HG03175 (cell line): Measurements from ENCODE around the gene THUMPD2.
A peak's percentile ranks its signal among the peaks of the same experiment; 100 is the strongest.

Experiments
- ATAC-seq: cut with Tn5 transposase; IDR thresholded peaks from one replicate; pipeline ENCODE4 v1.9.1; 2021; ENCODE audit warnings: mild to moderate bottlenecking, moderate library complexity; ENCODE audit not compliant: unreplicated experiment

The THUMPD2 gene

GRCh38 chr2:39757156-39757555, 21.9 kb downstream of the THUMPD2 start:
- no peak for ATAC-seq

- no peak for ATAC-seq
These were observed 23.6 kb downstream of the THUMPD2 start for GRCh38 chr2:39755466-39755865.

GRCh38 chr2:39743269-39743776, 35.7 kb downstream of the THUMPD2 start:
- no peak for ATAC-seq

- no peak for ATAC-seq
These were observed 37.2 kb downstream of the THUMPD2 start for GRCh38 chr2:39741871-39742270.

- ATAC-seq = no peak
These were observed 39.7 kb downstream of the THUMPD2 start for GRCh38 chr2:39739386-39739785.

GRCh38 chr2:39738936-39739335, 40.1 kb downstream of the THUMPD2 start:
- ATAC-seq = no peak

- no peak for ATAC-seq
These were observed 41.4 kb downstream of the THUMPD2 start for GRCh38 chr2:39737661-39738060.

- ATAC-seq = no peak
These were observed 42.4 kb downstream of the THUMPD2 start for GRCh38 chr2:39736640-39737039.

- no peak for ATAC-seq
These were observed 43.4 kb downstream of the THUMPD2 start for GRCh38 chr2:39735648-39736047.

GRCh38 chr2:39734445-39734844, 44.6 kb downstream of the THUMPD2 start:
- no peak for ATAC-seq

GRCh38 chr2:39733070-39733674, 45.9 kb downstream of the THUMPD2 start:
- no peak for ATAC-seq

- ATAC-seq = no peak
These were observed 46.6 kb downstream of the THUMPD2 start for GRCh38 chr2:39732482-39732881.

- ATAC-seq = no peak
These were observed 47.5 kb downstream of the THUMPD2 start for GRCh38 chr2:39731546-39731945.

GRCh38 chr2:39730685-39731302, 48.3 kb downstream of the THUMPD2 start:
- peak; percentile 49 for ATAC-seq

- ATAC-seq = no peak
These were observed 48.8 kb downstream of the THUMPD2 start for GRCh38 chr2:39730276-39730675.

- ATAC-seq = peak; percentile 58
These were observed 50.1 kb downstream of the THUMPD2 start for GRCh38 chr2:39728941-39729351.

GRCh38 chr2:39728085-39728484, 51.0 kb downstream of the THUMPD2 start:
- peak; percentile 43 for ATAC-seq

GRCh38 chr2:39725401-39725800, 53.7 kb downstream of the THUMPD2 start:
- no peak for ATAC-seq

- ATAC-seq = no peak
These were observed 54.3 kb downstream of the THUMPD2 start for GRCh38 chr2:39724828-39725144.

GRCh38 chr2:39723946-39724827, 54.9 kb downstream of the THUMPD2 start:
- ATAC-seq = no peak

- no peak for ATAC-seq
These were observed 55.6 kb downstream of the THUMPD2 start for GRCh38 chr2:39723497-39723896.

GRCh38 chr2:39720970-39721369, 58.1 kb downstream of the THUMPD2 start:
- ATAC-seq = no peak
